K562 (cell line): Measurements from ENCODE around the gene TSTD2. TPM values are rescaled to one million over a fixed set of nuclear protein-coding genes. Genes with fewer than 3 reads are reported as not detected.

Experiments
- ATAC-seq: fragments of 200-7000 bp; cut with Tn5 transposase; 3 replicates; pipeline ENCODE4 v1.9.1; 2020; ENCODE audit warnings: moderate library complexity
- BruUV-seq: library from RNA; stranded (reverse); fragments of 400-500 nt; replicated peaks from 2 replicates; lab custom pipeline; 2021; lab: Mats Ljungman, UMichigan
- CTCF ChIA-PET: fragments of 300-600 bp; formaldehyde crosslinking; extraction: SDS; loops from one replicate; lab custom pipeline; 2021; ENCODE audit warnings: low intra/inter-chr PET ratio; lab: Yijun Ruan, JAX
- POLR2A ChIA-PET: fragments of 300-600, 350-650 bp; sonication (Branson Sonifier 250); formaldehyde crosslinking; extraction: SDS; loops from one replicate; lab custom pipeline; 2021; ENCODE audit warnings: antibody characterized with exemption, inconsistent platforms; lab: Yijun Ruan, JAX
- DNase-seq, 4 experiments: peaks; one replicate each; pipeline versions ENCODE4 v3.0.0 to v3.0.0-alpha.2; 2011 to 2018; ENCODE audit warnings: low spot score in 3 of 4, mixed read lengths in 3 of 4; ENCODE audit errors: extremely low read depth in 1 of 4
- FAIRE-seq: peaks from 2 replicates; lab custom pipeline; 2011; peaks lifted over from hg19 to GRCh38; lab: Jason Lieb, UNC
- H2AFZ ChIP-seq: 2 replicates; pipeline ENCODE4 v1.6.0; 2011; ENCODE audit warnings: low read depth, low read length, control low read depth, inconsistent platforms
- H3K27ac ChIP-seq: fragments of 200-600 bp; 3 replicates; pipeline ENCODE4 v1.8.0; 2011; ENCODE audit warnings: low read depth, mild to moderate bottlenecking, control low read depth, inconsistent platforms, low read length, moderate library complexity, mixed read lengths; ENCODE audit errors: extremely low read depth
- H3K27me3 ChIP-seq, 2 experiments: fragments of 300-600 bp in 1 of 2; 2 replicates in 1 of 2; 3 replicates in 1 of 2; pipeline versions ENCODE4 v1.6.0 to v1.8.0; 2011; ENCODE audit warnings: inconsistent platforms in 2 of 2, low read length in 2 of 2, mild to moderate bottlenecking in 1 of 2, mixed read lengths in 1 of 2, moderate library complexity in 1 of 2; ENCODE audit not compliant: control insufficient read depth in 2 of 2, insufficient read depth in 2 of 2
- H3K36me3 ChIP-seq: fragments of 300-600 bp; 3 replicates; pipeline ENCODE4 v1.8.0; 2011; ENCODE audit warnings: mild to moderate bottlenecking, low read length, inconsistent platforms; ENCODE audit not compliant: control insufficient read depth, insufficient read depth
- H3K4me1 ChIP-seq, 2 experiments: fragments of 200-600 bp in 1 of 2; replicated peaks in 1 of 2; 2 replicates in 1 of 2; 3 replicates in 1 of 2; pipeline versions ENCODE4 v1.5.1 to v1.8.0; 2011; ENCODE audit warnings: inconsistent platforms in 2 of 2, low read length in 2 of 2, mild to moderate bottlenecking in 1 of 2, mixed read lengths in 1 of 2, moderate library complexity in 1 of 2; ENCODE audit not compliant: control insufficient read depth in 2 of 2, insufficient read depth in 2 of 2
- H3K4me2 ChIP-seq: 2 replicates; pipeline ENCODE4 v1.6.1; 2011; ENCODE audit warnings: low read length, control low read depth, inconsistent platforms, mixed read lengths; ENCODE audit not compliant: insufficient read depth
- H3K4me3 ChIP-seq: fragments of 200-600 bp; sonication (generic), shearing (Covaris generic); 2 replicates; pipeline ENCODE4 v1.5.1; 2016; ENCODE audit warnings: control low read depth, inconsistent platforms
- H3K79me2 ChIP-seq: fragments of 200-600 bp; 3 replicates; pipeline ENCODE4 v1.8.0; 2011; ENCODE audit warnings: low read length, inconsistent platforms; ENCODE audit not compliant: control insufficient read depth, insufficient read depth
- H3K9ac ChIP-seq, 2 experiments: 2 replicates each; pipeline versions ENCODE4 v1.6.0 to v1.6.1; 2011; ENCODE audit warnings: low read depth in 2 of 2, low read length in 2 of 2, control low read depth in 1 of 2, inconsistent platforms in 1 of 2, mild to moderate bottlenecking in 1 of 2, mixed read lengths in 1 of 2; ENCODE audit not compliant: insufficient read depth in 1 of 2
- H3K9me1 ChIP-seq: one replicate; pipeline ENCODE4 v1.6.0; 2011; ENCODE audit warnings: inconsistent platforms, mild to moderate bottlenecking, low read length, moderate library complexity; ENCODE audit not compliant: control insufficient read depth, insufficient read depth
- H3K9me3 ChIP-seq: replicated peaks from 2 replicates; pipeline ENCODE4 v1.5.1; 2011; ENCODE audit warnings: low read depth, low read length, inconsistent platforms; ENCODE audit not compliant: control insufficient read depth, insufficient read depth
- H4K20me1 ChIP-seq: replicated peaks from 2 replicates; pipeline ENCODE4 v1.6.1; 2011; ENCODE audit warnings: low read length, inconsistent platforms, mixed read lengths; ENCODE audit not compliant: control insufficient read depth, insufficient read depth
- GABPB2 ChIP-seq: fragments of 250-450 bp; sonication (Bioruptor Pico); conservative IDR thresholded peaks from 2 replicates; pipeline ENCODE4 v1.5.1; 2021; ENCODE audit warnings: mild to moderate bottlenecking
- HDAC3 ChIP-seq: fragments of 450-650 bp; IDR thresholded peaks from 2 replicates; pipeline ENCODE4 v1.6.1; 2018; ENCODE audit warnings: borderline replicate concordance, mild to moderate bottlenecking, moderate library complexity; ENCODE audit not compliant: partially characterized antibody
- KLF10 ChIP-seq: fragments of 250-450 bp; sonication (Bioruptor Pico); IDR thresholded peaks from 2 replicates; pipeline ENCODE4 v1.6.1; 2021; ENCODE audit warnings: matching md5 sums
- LEF1 ChIP-seq: fragments of 450-650 bp; IDR thresholded peaks from 2 replicates; pipeline ENCODE4 v1.6.1; 2016; ENCODE audit warnings: mild to moderate bottlenecking
- SMARCC2 ChIP-seq: fragments of 450-650 bp; IDR thresholded peaks from 2 replicates; pipeline ENCODE4 v1.6.1; 2017; ENCODE audit warnings: antibody characterized with exemption, moderate library complexity, mild to moderate bottlenecking, low read depth
- SRSF9 ChIP-seq: fragments of 200-400 bp; formaldehyde crosslinking; IDR thresholded peaks from 2 replicates; pipeline ENCODE4 v1.6.1; 2017; ENCODE audit warnings: low read depth, low read length, borderline replicate concordance
- STAG1 ChIP-seq: sonication (generic); formaldehyde crosslinking; IDR thresholded peaks from 2 replicates; pipeline ENCODE4 v1.5.0; 2020; ENCODE audit warnings: missing genetic modification reagents, borderline replicate concordance
- TEAD4 ChIP-seq, 2 experiments: sonication (generic) in 1 of 2; formaldehyde crosslinking in 1 of 2; IDR thresholded peaks; 2 replicates each; pipeline versions ENCODE4 v1.6.1 to v1.8.0; 2012 to 2022; ENCODE audit warnings: borderline replicate concordance in 1 of 2, inconsistent platforms in 1 of 2, low read length in 1 of 2, mild to moderate bottlenecking in 1 of 2, missing genetic modification reagents in 1 of 2
- ZBTB7A ChIP-seq: IDR thresholded peaks from 2 replicates; pipeline ENCODE4 v1.6.1; 2011; ENCODE audit warnings: low read depth, mild to moderate bottlenecking, low read length, moderate library complexity, borderline replicate concordance; ENCODE audit not compliant: control insufficient read depth
- ZNF57 ChIP-seq: fragments of 450-650 bp; formaldehyde crosslinking; IDR thresholded peaks from 2 replicates; pipeline ENCODE4 v1.4.0; 2020; ENCODE audit warnings: mild to moderate bottlenecking, moderate library complexity
- WGBS: fragments of 100-300 bp; shearing (Covaris generic); methylation state at CpG from one replicate; pipeline ENCODE4 v1.1.6; 2016; ENCODE audit warnings: low coverage, mixed read lengths; ENCODE audit not compliant: insufficient coverage; ENCODE audit errors: missing lambda C conversion rate; 5-methylcytosine and 5-hydroxymethylcytosine counted together
- in situ Hi-C: fragments of 300-500 bp; cut with MboI; formaldehyde crosslinking; loops from 4 replicates; pipeline ENCODE4 v1.15.0; 2018; ENCODE audit warnings: inconsistent platforms, mixed read lengths
- intact Hi-C: fragments of 100-400 bp; cut with micrococcal nuclease; formaldehyde crosslinking; loops from 2 replicates; pipeline ENCODE4 v1.14.2; 2022
- polyA plus RNA-seq, 8 experiments: library from polyadenylated mRNA; depleted of rRNA in 4 of 8; stranded (reverse) in 5 of 8; unstranded in 3 of 8; fragments of >200 nt; fragmentation: Nextera tagmentation in 2 of 8; fragmentation: Illumina TruSeq in 1 of 8; extraction: Ambion mirVana in 2 of 8; extraction: Trizol in 1 of 8; gene quantifications; 2 replicates each; pipeline versions ENCODE4 v1.2.1 to v1.2.3, GENCODE V29; 2011 to 2014; ENCODE audit warnings: inconsistent platforms in 1 of 8, missing spikeins in 1 of 8
- total RNA-seq, 7 experiments: library from RNA; depleted of rRNA in 6 of 7; stranded (reverse); fragments of >200 nt in 6 of 7; fragmentation: Illumina TruSeq in 2 of 7; extraction: Trizol in 2 of 7; gene quantifications; 2 replicates each; pipeline versions ENCODE4 v1.2.1 to v1.2.3, GENCODE V29; 2011 to 2021; ENCODE audit warnings: low replicate concordance in 1 of 7
- TF ChIP-seq, protein P1 (sequence below): fragments of 200-800 bp; sonication (Bioruptor generic); IDR thresholded peaks from 2 replicates; pipeline ENCODE4 v1.6.1; 2016; ENCODE audit warnings: missing genetic modification characterization, missing compliant biosample characterization
- TF ChIP-seq, protein P2 (sequence below): fragments of 450-650 bp; IDR thresholded peaks from 2 replicates; pipeline ENCODE4 v1.6.1; 2016

The TSTD2 gene
- total and polyA plus RNA-seq, 9 of the 15 experiments (the other 6 are each of a cell fraction or from before 2014, with no cell fraction given) = 10.1 to 36.7 (median 19.0) TPM

DNA sequence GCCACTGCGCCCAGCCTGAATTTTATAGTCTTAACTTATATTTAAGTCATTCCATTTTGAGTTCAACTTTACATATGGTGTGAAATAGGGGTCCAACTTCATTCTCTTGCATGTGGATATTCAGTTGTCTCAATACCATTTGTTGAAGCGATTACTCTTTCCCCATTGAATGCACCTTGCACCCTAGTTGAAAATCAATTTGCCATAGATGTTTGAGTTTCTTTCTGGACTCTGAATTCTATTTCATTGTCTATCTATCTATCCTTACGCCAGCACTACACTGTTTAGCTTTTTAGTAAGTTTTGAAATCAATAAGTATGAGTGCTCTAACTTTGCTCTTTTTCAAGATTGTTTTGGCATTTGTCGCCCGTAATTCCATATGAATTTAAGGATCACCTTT is 81.9 kb downstream of the TSTD2 start:
- no peaks in the 10 kb centered on the region for H3K4me1 ChIP-seq
- no peaks in the 10 kb centered on the region for H3K79me2 ChIP-seq
- H3K27ac ChIP-seq = no peak overlapping the region
- H4K20me1 ChIP-seq = peaks cover 5% of the 10 kb centered on the region; the same call in 1 of the 2 replicates
- no peaks in the 10 kb centered on the region for H3K9me3 ChIP-seq
- TF ChIP-seq TEAD4 (IDR thresholded peaks at IDR 0.05; ENCODE audit: low read length) (no peak), TEAD4 (CRISPR knock-in tag; IDR thresholded peaks at IDR 0.05; ENCODE audit: borderline replicate concordance) (no peak), GABPB2 (CRISPR knock-in tag) (no peak), ZNF57 (CRISPR knock-in tag) (no peak), SRSF9 (no peak), SMARCC2 (no peak), STAG1 (CRISPR knock-in tag) (no peak), LEF1 (no peak), ZBTB7A (no peak), HDAC3 (no peak), KLF10 (CRISPR knock-in tag) (no peak)
- TF ChIP-seq, protein P1, sequence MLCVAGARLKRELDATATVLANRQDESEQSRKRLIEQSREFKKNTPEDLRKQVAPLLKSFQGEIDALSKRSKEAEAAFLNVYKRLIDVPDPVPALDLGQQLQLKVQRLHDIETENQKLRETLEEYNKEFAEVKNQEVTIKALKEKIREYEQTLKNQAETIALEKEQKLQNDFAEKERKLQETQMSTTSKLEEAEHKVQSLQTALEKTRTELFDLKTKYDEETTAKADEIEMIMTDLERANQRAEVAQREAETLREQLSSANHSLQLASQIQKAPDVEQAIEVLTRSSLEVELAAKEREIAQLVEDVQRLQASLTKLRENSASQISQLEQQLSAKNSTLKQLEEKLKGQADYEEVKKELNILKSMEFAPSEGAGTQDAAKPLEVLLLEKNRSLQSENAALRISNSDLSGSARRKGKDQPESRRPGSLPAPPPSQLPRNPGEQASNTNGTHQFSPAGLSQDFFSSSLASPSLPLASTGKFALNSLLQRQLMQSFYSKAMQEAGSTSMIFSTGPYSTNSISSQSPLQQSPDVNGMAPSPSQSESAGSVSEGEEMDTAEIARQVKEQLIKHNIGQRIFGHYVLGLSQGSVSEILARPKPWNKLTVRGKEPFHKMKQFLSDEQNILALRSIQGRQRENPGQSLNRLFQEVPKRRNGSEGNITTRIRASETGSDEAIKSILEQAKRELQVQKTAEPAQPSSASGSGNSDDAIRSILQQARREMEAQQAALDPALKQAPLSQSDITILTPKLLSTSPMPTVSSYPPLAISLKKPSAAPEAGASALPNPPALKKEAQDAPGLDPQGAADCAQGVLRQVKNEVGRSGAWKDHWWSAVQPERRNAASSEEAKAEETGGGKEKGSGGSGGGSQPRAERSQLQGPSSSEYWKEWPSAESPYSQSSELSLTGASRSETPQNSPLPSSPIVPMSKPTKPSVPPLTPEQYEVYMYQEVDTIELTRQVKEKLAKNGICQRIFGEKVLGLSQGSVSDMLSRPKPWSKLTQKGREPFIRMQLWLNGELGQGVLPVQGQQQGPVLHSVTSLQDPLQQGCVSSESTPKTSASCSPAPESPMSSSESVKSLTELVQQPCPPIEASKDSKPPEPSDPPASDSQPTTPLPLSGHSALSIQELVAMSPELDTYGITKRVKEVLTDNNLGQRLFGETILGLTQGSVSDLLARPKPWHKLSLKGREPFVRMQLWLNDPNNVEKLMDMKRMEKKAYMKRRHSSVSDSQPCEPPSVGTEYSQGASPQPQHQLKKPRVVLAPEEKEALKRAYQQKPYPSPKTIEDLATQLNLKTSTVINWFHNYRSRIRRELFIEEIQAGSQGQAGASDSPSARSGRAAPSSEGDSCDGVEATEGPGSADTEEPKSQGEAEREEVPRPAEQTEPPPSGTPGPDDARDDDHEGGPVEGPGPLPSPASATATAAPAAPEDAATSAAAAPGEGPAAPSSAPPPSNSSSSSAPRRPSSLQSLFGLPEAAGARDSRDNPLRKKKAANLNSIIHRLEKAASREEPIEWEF = no peak
- TF ChIP-seq, protein P2, sequence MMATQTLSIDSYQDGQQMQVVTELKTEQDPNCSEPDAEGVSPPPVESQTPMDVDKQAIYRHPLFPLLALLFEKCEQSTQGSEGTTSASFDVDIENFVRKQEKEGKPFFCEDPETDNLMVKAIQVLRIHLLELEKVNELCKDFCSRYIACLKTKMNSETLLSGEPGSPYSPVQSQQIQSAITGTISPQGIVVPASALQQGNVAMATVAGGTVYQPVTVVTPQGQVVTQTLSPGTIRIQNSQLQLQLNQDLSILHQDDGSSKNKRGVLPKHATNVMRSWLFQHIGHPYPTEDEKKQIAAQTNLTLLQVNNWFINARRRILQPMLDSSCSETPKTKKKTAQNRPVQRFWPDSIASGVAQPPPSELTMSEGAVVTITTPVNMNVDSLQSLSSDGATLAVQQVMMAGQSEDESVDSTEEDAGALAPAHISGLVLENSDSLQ = no peak
- CTCF ChIA-PET = no interaction called here
- DNase-seq (no peak), FAIRE-seq (no peak), ATAC-seq (no peak)
- H3K4me3 ChIP-seq = no peak overlapping the region
- H3K27me3 ChIP-seq = no peaks in the 10 kb centered on the region
- intact Hi-C loops (no loop called here), in situ Hi-C loops (no loop called here)
- BruUV-seq = no TSS peak
- no peaks in the 10 kb centered on the region for H3K9me1 ChIP-seq
- 96% methylated on average over 5 of the region's 5 CpGs for WGBS
- H2AFZ ChIP-seq = no peak overlapping the region
- POLR2A ChIA-PET = no interaction called here
- H3K9ac ChIP-seq = no peak overlapping the region
- no peak overlapping the region for H3K4me2 ChIP-seq
- peaks cover 57% of the 10 kb centered on the region for H3K36me3 ChIP-seq
